ELR (cell line): ENCODE measurements around the gene UCK2.
A peak's percentile ranks its signal among the peaks of the same experiment; 100 is the strongest.

Source experiments
- DNase-seq: peaks from one replicate; pipeline ENCODE4 v3.0.0-alpha.2; 2015; ENCODE audit warnings: low read depth

UCK2 gene

DNA sequence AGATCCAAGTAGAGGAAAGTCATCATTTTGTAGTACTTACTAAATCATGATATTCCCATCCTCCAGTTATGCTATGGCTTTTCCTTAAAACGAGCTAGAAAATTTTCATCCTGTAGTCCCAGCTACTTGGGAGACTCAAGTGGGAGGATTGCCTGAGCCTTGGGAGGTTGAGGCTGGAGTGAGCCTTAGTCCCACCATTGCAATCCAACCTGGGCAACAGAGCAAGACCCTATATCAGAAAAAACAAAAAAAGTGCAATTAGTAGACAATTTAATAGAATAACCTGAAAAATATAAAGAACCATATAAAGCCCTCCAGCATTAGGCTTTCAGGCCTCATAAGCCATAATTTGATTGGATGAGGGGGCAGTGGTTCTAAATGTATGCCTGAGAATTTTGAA lies 6.8 kb downstream of the UCK2 start:
- DNase-seq: no peak

DNA sequence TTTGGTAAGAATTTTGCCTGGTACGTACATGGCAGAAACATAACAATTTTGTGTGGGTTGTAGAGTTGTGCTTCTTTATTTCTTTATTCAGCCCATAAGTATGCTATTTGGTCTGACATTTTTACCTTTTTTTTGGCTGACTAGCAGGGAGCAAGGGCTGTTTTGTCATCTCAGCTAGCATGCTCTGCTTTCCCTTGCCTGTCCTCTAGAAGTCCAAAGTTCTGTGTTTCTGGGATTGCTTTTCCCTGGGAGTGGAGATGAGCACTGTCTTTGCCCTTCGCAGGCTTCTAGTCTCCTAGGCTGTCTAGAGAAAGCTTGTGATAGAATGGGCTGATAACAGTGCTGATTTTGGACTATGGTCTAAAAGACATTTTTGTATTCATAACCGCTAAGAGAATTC lies 7.5 kb downstream of the UCK2 start:
- no peak for DNase-seq

DNA sequence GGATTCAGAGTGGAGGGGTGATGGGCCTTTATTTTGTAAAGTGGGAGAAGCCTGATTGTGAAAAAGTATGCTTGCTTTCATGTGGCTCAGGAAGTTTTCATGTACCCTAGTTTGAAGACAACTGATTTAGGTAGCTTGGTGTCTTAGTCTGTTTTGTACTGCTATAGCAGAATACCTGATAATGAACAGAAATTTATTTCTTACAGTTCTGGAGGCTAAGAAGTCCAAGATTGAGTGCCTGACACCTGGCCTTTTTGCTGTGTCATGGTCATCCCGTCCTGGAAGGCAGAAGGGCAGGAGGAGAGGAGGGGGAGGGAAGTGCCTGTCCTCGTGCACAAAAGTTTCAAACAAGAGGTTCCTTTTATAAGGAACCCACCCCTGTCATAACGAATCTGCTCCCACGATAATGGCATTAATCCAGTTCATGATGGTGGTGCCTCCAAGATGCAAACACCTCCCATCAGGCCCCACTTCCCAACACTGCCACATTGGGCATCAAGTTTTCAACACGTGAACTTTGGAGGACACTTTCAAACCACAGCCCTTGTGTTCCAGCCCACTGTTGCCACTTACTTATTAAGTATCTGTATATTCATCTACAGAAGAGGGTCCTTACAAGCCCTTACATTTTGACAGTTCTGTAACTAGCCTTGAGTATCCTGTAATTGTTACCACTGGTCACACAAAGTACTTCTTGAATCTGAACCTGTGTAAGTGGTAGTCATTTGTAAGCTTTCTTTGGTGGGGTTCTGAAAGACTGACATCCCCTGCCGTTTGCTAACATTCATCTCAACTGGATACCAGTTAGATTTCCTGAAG lies 9.5 kb downstream of the UCK2 start:
- DNase-seq: no peak

DNA sequence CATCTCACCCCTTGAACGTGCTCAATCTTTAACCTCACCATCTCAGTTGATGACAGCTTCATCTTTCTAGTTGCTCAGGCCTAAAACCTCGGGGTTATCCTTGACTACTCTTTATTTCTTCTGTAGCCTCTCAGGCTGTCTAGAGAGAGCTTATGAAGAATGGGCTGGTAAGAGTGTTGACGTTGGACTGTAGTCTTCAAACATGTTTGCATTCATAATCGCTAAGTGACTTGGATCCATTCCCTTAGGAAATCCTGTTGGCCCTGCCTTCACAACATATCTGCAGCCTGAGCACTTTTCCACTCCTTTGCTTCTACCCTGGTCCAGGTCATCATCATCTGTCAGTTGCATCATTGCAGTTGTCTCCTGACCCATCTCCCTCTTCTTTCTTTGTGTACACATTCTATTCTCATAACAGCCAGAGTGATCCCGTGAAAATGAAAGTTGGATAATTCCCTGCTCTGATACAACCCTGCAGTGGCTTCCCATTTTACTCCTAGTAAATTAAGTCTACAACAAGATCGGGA lies 10.5 kb downstream of the UCK2 start:
- no peak for DNase-seq

DNA sequence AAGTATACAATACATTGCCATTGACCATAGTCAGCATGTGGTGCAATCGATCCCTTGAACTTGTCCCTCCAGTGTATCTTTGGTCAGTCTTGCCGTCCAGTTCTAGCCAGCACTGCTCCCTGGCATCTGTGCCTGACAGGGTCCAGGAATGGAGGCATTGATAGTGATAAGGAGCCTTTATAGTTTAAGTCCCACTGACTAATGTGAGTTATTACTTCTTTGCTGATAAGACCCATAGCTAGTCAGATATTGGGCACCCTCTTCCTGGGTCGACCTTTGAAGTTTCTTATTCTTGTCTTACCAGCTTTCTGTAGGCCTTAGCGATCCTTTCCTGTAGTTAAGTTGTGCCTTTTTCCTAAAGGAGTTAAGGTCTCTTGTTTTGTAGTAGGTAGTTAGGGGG lies 13.0 kb downstream of the UCK2 start:
- no peak for DNase-seq

DNA sequence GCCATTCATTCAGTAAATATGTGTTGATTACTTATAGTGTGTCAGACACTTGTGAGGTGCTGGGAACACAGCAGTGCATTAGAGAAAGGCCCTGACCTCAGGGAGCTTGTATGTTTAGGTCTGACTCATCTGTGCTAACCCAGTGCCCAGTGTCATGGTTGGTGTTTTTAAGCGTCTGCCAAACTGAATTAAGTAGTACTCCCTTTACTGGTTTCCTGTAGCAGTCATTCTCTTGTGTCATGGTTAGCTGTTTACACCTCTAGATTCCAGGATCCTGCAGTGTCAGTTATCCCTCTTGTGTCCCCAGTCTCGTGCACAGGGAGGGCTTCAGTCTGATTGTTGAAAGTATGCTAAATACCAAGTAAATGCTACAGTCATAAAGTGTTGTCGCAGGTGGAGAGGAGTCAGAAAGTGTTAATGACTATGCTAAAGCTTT lies 14.2 kb downstream of the UCK2 start:
- peak; percentile 81 for DNase-seq

DNA sequence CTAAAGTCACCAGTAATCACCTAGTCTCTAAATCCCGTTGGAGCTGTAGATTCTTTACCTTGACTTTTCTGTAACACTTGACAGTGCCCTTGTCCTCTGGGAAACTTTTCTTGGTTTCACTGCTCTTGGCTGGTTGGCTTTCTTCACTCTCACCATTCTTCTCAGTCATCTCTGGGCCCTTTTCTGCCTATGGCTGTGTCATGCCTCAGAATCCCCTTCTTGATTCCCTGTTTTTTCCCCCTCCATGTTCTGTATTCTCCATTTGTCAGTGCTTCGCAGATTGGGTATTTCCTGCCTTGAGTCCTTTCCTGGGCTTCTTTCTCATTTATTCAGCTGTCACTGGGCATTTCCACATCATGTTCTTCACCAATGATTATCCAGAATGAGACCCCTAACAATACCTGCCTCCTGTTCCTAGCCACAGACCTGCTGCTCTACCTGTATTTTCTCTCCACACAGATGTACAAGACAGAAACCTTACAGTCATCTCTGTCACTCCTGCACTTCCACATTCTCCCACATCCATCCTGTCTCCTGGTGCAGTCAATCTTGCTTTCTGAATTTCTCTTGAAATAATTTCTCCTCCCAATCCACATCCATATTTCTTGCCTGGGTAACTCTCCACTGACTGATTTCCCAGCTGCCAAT lies 14.7 kb downstream of the UCK2 start:
- DNase-seq: no peak

DNA sequence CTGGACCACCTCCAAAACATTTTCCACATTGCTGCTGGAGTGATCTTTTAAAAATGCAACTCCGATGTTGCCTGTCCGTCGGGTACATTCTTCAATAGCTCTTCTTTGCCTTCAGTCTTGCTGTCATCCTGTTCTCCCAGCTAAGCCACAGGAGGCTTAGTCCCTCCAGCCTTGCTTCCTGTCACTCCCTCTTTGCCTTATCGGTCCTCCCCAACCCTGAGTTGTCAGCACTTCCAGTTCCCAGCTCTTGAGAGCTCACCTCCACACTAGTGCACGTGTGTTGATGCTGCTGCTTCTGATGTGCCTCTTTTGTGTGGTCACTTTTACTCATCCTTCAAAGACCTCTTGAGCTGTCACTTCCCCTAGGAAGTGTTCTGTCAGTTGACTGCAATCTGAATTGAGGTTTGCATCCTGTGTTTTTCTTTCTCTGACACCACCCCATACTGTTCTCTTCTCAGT lies 15.3 kb downstream of the UCK2 start:
- DNase-seq: peak; percentile 60

DNA sequence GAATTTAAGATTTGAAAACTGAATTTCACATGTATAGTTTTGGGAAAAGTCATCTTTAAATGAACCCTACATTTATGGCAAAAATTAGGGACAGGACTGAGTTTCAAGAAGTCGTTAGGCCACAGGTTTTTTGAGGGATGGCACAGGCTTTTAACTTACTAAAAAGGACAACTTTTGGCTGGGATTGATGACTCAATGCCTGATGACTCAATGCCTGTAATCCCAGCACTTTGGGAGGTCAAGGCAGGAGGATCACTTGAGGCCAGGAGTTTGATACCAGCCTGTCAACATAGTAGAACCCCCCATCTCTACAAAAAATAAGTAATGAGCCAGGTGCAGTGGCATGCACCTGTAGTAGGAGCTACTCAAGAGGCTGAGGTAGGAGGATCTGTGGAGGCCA lies 15.9 kb downstream of the UCK2 start:
- DNase-seq: peak; percentile 61

DNA sequence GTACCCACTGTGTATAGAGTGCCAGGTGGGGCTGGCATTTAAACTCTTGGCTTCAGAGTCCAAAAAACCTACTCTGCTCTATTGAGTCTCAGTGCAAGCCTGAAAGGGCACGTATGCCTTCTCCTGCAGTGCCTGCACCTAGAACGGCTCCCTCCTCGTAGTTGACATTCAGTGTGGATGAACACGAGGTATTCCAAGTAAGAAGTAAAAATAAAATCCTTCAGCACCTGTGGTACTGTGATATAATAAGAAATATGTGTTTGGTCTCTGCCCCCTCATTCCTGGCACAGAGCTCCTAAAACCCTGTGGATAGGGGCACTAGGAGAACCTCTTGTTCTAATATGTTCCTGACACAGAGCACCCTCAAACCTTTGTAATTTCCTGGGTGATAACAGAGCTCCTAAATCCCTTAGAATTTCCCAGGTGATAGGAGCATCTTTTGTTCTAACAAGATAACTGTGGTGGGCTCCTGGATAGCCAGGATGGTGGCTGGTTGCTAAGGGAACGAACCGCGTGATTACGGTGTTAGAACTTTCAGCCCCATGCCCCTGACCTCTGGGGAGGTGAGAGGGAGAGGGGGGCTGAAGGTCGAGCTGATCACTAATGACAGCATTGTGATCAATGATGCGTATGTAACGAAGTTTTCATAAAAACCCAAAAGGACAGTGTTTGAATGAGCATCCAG lies 16.8 kb downstream of the UCK2 start:
- DNase-seq: no peak

DNA sequence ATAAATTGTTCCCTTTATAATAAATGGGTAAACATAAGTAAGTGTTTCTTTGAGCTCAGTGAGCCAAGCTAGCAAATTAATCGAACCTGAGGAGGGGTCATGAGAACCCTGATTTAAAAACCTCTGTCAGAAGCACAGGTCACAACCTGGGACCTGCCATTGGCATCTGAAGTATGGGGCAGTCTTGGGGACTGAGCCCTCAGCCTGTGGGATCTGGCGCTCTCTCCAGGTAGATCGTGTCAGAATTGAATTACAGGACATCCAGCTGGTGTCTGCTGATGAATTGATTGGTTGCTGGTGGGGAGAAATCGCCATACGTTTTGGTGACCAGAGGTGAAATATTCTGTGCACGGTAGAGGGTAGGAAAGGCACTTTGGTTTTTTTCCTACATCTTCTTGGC lies 17.5 kb downstream of the UCK2 start:
- no peak for DNase-seq

DNA sequence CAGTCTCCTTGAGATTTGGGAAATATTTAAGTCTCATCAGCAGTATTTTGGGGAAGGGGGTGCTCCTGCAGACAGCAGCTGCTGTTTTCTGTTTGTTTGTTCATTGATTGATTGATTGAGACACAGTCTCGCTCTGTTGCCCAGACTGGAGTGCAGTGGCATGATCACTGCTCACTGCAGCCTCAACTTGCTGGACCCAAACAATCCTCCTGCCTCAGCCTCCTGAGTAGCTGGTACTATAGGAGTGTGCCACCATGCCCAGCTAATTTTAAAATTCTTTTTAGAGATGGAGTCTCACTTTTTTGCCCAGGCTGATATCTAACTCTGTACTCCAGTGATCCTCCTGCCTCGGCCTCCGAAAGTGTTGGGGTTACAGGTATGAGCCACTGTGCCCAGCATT lies 18.2 kb downstream of the UCK2 start:
- DNase-seq: no peak

DNA sequence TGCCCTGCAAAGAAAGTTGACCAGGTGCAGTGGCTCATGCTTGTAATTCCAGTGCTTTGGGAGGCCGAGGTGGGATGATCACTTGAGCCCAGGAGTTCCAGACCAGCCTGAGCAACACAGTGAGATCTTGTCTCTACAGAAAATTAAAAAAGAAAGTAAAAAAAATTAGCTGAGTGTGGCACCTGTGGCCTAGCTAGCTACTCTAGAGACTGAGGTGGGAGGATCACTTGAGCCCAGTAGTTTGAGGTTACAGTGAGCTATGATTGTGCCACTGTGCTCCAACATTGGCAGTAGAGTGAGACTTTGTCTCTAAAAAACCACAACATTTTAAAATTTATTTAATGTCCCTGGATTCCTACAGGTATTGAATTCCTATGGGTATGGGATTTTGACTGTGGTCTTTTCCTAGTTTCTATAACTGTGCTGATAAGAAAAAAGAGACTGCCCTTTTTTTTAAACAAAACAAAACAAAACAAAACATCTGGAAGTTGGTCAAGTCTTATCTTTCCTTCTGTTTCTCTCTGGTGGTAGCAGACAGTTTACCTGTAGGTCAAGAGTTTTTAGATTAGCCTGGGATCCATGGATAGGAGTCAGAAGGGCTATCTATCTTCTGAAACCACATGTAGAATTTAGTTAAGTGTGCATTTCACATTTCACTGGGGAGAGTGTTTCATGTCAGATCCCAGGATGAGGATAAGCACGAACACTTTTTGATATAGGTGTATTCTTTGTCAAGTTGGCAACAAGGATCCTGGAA lies 18.8 kb downstream of the UCK2 start:
- no peak for DNase-seq

DNA sequence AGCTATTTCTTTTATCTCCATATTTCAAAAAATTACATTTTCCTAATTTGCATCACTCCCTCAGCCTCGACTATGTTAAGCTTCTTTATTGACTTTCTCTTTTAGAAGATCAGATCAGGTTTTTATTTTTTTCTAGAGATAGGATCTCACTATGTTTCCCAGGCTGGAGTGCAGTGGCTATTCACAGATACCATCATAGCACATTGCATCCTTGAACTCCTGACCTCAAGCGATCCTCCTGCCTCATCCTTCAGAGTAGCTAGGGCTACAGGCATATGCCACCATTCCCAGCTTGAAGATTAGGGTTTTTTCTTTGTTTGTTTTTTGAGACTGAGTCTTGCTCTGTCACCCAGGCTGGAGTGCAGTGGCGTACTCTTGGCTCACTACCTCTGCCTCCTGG lies 20.1 kb downstream of the UCK2 start:
- DNase-seq: no peak

DNA sequence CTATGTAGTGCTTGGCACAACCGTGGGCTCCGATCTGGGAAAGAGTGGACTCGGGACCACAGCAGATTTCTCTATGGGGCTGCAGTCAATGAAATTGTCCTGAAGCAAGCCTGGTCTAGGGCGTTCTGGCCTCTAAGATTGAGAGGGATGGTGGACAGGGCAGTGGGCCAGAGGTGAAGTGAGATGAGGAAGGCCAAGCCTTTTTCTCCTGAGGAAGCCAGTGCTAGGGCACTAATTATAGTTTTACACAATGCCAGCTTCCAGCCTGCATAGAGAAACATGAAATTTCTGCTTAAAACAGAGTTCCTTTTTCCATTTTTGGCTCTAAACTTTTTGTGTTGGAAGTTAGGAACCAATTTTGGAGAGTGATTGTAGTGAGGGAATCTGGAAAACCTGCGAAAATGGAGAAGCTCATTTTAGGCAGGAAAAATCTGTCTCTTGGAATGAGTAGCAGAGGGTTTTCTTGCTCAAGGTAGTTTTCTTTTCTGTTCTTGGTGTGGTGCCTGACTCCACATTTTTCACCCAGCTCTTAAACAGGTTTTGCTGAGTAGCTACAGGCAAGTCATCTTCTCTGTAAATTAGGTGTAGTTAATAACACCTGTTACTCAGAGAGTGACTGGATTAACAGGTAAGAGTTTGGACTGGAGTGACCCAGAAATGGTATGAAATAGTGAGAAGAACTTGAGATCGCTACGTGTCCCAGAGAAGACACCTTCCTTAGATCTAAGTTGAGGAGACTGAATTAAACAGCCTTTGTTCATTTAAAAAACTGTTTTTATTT lies 22.1 kb downstream of the UCK2 start:
- no peak for DNase-seq

DNA sequence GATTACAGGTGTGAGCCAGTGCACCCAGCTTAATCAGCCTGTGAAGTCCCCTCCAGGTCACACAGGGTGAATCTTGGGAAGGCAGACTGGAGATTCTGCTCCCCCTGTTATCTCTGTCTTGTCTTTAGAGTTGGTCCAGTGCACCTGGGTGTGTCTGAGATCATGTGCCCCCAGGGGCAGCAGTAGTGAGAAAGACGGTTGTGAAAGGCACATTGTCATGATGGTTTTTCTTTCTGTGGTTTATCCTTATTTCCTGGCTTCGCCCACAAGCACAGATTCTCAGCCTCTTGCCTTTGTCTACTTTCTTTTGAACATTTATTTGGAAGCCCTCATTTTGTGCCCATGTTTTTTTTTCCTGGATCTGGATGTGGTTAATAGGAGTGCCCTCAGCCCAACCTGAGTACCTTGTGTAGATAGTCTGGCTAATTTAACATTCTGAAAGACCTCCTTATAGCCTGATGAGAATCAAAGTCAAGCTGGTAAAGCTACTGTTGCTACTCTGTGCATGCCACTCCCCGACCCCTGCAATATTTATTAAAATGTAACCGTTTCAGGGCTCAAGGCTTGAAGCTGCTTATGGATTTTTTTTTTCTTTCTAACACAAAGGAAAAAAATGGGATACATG lies 23.7 kb downstream of the UCK2 start:
- peak; percentile 83 for DNase-seq

DNA sequence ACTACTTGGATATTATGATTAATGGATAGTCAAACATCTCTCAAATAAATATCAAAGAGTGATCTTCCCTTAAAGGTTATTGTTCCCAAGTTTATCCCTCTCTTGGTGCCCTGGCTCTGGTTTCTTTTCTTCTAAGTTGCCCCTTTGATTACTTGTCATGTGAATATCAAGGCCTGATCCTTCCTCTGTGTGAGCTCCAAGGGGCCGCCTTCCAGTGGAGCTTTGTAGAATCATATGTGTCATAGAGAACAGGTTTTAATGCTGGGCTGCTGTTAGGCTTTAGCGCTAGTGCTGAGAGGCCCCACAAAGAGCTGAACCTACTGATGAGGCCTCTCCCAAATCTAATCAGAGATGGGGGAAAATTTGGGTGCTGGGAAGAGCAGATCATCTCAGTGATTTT lies 25.5 kb downstream of the UCK2 start:
- no peak for DNase-seq

DNA sequence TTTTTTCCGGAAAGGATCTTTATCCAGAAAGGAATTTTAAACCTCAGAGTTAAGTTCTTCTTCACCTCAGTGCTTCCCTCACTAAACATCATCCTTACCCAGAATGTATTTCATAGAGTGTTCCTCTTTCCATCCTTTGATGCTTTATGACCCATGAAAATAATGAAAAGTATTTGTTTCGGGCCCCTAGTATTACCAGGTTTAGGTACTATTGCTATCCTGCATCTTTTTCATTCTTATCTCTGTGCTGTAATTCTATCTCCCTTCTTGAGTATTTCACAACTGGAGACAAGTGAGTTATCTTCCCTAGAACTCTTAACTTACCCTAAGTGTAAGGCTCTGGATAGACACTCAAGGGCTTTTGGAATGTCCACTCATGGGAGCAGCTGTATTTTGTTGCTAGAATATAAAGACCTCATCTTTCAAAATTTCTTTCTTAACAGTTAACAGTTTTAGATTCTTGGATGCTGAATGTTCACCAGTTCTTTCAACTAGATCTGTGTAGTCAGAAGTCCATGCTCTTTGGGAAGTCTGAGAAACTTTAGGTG lies 26.2 kb downstream of the UCK2 start:
- DNase-seq: peak; percentile 37

DNA sequence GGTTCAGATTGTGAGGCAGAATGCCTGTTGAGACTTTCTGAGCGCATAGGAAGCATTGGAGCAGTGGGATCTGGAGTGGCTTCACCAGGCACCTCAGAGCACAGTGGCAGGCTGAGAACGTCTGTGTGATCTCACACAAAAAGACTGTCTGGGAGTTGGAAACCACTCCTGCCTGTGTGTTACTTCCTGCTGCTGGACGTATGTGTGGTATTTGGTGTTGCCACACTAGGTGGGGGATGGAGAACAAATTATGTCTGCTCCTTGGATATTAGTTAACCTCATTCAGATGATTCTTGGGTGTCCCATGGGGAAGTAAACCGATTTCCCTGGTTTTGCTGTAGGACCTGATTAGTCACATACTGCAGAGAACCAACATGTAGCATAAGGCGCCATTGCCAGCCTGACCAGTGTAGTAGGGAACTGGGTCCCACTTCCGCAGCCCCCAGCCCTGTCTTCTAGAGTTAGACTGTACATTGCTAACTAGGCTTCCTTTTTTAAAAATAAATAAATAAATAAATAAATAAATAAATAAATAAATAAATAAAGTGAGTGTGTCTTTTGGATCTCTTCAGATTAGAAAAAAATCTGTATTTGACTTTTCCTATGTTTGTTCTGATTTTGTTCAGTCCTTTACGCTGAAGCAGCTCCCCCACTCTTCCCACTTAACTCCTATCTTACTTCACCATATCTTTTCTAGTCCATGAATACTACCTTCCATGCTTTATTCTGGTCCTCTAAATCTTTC lies 26.9 kb downstream of the UCK2 start:
- DNase-seq: peak; percentile 88
